Ascending aorta (tissue), 2 donors: ENCODE measurements around the gene RXRA. TPM values are rescaled to one million over a fixed set of nuclear protein-coding genes. Genes with fewer than 3 reads are reported as not detected.

Experiments used
- DNase-seq, 2 donors: peaks; one replicate each; pipeline ENCODE4 v3.0.0-alpha.2; 2019; ENCODE audit warnings: low spot score in 2 of 2
- H3K27ac ChIP-seq, 2 donors: fragments of 200-600 bp; sonication (generic); one replicate each; pipeline ENCODE4 v1.5.1; 2016 to 2017; ENCODE audit warnings: mild to moderate bottlenecking in 1 of 2
- H3K27me3 ChIP-seq: fragments of 200-600 bp; sonication (generic); one replicate; pipeline ENCODE4 v1.5.1; 2017
- H3K36me3 ChIP-seq, 2 donors: fragments of 200-600 bp; sonication (generic); one replicate each; pipeline ENCODE4 v1.5.1; 2016
- H3K4me1 ChIP-seq, 2 donors: fragments of 200-600 bp; sonication (generic); one replicate each; pipeline ENCODE4 v1.5.1; 2016 to 2017; ENCODE audit warnings: mild to moderate bottlenecking in 1 of 2
- H3K4me3 ChIP-seq, 2 donors: fragments of 200-600 bp; sonication (generic); one replicate each; pipeline ENCODE4 v1.5.1; 2016 to 2017; ENCODE audit warnings: mild to moderate bottlenecking in 1 of 2
- H3K9me3 ChIP-seq, 2 donors: fragments of 200-600 bp; sonication (generic); one replicate each; pipeline ENCODE4 v1.5.1; 2016
- intact Hi-C: fragments of 100-400 bp; cut with DNase I; formaldehyde crosslinking; loops from one replicate; pipeline ENCODE4 v1.15.1; 2023
- total RNA-seq: library from RNA; depleted of rRNA; stranded (reverse); fragments of >200 nt; gene quantifications from one replicate; pipeline ENCODE4 v1.1.0, GENCODE V29; 2016
- TF ChIP-seq, protein P1 (sequence below), 3 experiments: fragments of 200-600 bp in 2 of 3; fragments of 450-650 bp in 1 of 3; sonication (generic) in 2 of 3; IDR thresholded peaks; one replicate each; pipeline ENCODE4 v1.5.1; 2016 to 2019; ENCODE audit warnings: antibody characterized with exemption in 3 of 3, mild to moderate bottlenecking in 1 of 3, moderate library complexity in 1 of 3

The RXRA gene
- total RNA-seq, 1 donor from 2014 or later = 64.1 TPM

DNA sequence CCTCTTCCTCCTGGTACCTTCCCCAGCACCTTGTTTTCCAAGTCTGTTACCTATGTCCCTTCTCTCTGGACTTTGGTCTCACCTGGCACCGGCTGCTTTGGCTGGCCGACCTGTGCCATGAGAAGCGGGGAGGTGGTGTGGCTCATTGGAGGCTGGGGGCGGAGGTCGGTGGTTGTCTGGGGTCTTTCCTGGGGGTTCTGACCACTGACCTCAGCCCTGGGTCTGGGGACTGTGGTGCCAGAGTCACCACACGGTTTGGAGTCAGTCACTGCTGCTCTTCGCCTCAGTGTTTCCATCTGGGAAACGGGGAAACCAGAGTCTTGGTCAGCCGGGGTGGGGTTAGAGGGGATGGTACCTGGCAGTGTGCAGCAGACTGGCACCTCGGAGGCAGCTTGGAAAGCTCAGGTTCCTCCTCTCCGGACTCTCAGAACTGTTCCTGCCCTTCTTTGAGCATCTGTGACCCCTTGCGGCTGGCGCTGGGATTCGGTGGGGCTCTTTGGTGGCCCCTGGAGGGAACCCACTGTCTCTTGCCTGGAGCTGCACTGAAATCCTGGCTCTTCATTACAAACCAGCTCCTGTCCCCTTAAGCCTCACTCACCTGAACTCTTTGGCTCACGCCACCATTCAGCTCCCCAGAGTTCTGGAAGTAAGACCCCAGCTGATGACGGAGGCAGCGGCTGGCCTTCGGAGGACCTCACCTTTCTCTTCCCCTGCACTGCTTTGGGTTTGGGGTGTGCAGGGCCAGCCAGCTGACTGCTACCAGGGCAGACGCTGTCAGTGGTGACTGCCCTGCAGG lies 4.1 kb upstream of the RXRA start:
- TF ChIP-seq, protein P1, sequence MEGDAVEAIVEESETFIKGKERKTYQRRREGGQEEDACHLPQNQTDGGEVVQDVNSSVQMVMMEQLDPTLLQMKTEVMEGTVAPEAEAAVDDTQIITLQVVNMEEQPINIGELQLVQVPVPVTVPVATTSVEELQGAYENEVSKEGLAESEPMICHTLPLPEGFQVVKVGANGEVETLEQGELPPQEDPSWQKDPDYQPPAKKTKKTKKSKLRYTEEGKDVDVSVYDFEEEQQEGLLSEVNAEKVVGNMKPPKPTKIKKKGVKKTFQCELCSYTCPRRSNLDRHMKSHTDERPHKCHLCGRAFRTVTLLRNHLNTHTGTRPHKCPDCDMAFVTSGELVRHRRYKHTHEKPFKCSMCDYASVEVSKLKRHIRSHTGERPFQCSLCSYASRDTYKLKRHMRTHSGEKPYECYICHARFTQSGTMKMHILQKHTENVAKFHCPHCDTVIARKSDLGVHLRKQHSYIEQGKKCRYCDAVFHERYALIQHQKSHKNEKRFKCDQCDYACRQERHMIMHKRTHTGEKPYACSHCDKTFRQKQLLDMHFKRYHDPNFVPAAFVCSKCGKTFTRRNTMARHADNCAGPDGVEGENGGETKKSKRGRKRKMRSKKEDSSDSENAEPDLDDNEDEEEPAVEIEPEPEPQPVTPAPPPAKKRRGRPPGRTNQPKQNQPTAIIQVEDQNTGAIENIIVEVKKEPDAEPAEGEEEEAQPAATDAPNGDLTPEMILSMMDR (IDR thresholded peaks at IDR 0.05) = no peak
- H3K36me3 ChIP-seq = no peaks in the 10 kb centered on the region
- peak in 1 of 2 donors; percentile 2 for DNase-seq

DNA sequence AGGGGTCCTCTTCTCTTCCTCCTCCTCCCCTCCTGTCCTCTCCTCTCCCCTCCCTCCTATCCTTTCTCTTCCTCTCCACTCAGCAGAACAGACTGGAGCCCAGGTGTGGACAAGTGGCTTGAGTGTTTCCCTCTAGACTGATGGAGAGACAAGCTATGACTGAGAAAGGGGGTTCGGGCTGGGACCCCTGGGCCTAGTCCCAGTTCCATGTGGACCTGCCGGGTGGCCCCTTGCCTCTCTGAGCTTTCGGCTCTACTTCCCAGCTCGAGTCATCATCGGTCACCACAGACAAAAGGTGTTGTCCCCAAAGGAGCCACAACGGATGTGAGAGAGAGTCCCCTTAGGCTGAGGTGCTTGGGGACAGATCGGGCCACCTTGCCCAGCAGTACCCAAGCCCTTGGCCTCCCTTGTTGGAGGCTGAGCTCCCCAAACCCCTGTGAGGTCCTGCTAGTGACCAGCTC lies 3.4 kb upstream of the RXRA start:
- intact Hi-C loops = loop anchor here (2.0 kb wide), 1 partner anchor 120 kb away; no protein-coding TSS in a partner anchor
- peak in 1 of 2 donors; percentile 7 for DNase-seq
- Histone ChIP-seq H3K4me1 (peaks cover 4 to 33% of the 10 kb centered on the region in 2 donors), H3K27ac (peak overlapping the region; percentile 97 to 99), H3K27me3 (no peaks in the 10 kb centered on the region), H3K36me3 (no peaks in the 10 kb centered on the region), H3K4me3 (no peak overlapping the region), H3K9me3 (no peaks in the 10 kb centered on the region)
- TF ChIP-seq, protein P1 (IDR thresholded peaks at IDR 0.05) = no peak

More for the DNA sequence above, 4.1 kb upstream of the RXRA start:
- Histone ChIP-seq H3K9me3 (no peaks in the 10 kb centered on the region), H3K27me3 (no peaks in the 10 kb centered on the region), H3K27ac (no peak overlapping the region), H3K4me3 (no peak overlapping the region), H3K4me1 (peaks cover 0 to 28% of the 10 kb centered on the region in 2 donors)
- intact Hi-C loops = loop anchor here (2.0 kb wide), 1 partner anchor 121 kb away; no protein-coding TSS in a partner anchor

DNA sequence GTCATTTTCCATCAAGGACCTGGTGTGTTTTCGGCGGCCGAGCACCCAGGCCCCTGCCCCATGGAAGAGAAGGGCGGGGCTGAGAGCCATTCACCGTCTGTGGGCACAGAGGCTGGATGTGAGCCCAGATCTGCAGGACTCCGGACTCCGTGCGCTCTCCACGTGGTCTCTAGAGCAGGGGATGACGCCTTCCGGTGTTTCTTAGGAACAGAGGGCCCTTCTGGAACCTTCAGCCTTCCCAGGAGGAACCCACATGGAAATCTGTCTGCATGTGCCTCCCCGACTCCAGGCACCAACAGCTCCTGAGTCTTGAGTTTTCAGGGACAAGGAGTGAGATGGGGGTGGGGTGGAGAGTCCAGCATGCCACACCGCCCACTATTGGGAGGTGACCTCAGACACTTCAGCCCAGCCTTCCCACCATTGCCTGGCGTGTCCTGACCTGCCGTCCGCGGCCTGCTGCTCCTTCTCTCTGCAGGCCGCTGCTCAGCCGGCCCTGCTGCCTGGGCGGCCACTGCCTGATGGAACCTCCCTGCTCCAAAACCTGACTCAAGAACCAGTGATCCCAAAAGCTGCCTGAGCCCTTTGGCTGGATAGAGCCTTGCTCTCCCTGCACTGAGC lies 2.4 kb upstream of the RXRA start:
- intact Hi-C loops = loop anchor here (2.0 kb wide), 2 partner anchors 41 to 119 kb away; no protein-coding TSS in a partner anchor
- Histone ChIP-seq H3K27ac (peak overlapping the region; percentile 97 to 99), H3K36me3 (no peaks in the 10 kb centered on the region), H3K9me3 (no peaks in the 10 kb centered on the region), H3K4me3 (no peak overlapping the region), H3K4me1 (peaks cover 9 to 39% of the 10 kb centered on the region in 2 donors), H3K27me3 (no peaks in the 10 kb centered on the region)
- TF ChIP-seq, protein P1 (IDR thresholded peaks at IDR 0.05) = no peak
- DNase-seq = peak in 1 of 2 donors; percentile 86

DNA sequence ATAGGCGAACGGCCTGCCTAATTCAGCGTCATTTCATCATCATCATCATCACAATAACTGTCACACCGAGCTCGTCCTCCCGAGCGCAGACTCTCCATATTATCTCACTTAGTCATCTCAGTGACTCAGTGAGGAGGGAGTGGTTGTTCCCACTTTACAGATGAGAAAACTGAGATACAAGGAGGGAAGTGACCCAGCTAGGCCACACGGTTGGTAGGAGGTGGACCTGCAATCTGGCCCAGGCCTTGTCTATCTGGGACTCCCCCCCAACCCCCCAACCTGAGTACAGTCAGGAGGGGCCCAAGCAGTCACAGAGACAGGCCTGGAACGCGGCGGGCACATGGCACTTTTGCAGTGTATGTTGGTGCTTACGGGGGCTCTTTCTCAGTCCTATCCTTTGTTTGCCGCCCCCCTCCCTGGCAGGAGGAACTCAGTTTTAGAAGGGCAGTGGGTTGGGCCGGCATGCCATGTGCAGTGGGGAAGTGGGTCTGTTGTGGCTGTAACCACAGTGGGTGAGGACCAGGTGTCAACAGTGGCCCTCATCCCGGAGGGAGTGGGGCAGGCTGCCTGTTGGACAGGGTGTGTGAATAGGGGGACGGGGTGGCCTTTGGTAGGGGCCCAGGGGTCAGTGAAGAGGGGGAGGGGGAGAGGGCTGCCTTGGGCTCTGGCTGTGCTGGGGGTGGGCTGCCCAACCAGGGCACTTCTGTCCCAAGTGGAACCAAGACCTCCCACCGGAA lies 1.7 kb upstream of the RXRA start:
- H3K9me3 ChIP-seq = no peaks in the 10 kb centered on the region
- peak overlapping the region; percentile 80 to 86 for H3K4me3 ChIP-seq
- DNase-seq = no peak
- TF ChIP-seq, protein P1 (IDR thresholded peaks at IDR 0.05) = no peak
- H3K4me1 ChIP-seq = peaks cover 13 to 42% of the 10 kb centered on the region in 2 donors
- H3K36me3 ChIP-seq = no peaks in the 10 kb centered on the region
- intact Hi-C loops = loop anchor here (2.0 to 5.0 kb wide), 6 partner anchors 42 to 1768 kb away; partner anchors contain the start of genes BRD3OS, CAMSAP1 and COL5A1
- H3K27ac ChIP-seq = peak overlapping the region; percentile 97 to 99
- no peaks in the 10 kb centered on the region for H3K27me3 ChIP-seq

DNA sequence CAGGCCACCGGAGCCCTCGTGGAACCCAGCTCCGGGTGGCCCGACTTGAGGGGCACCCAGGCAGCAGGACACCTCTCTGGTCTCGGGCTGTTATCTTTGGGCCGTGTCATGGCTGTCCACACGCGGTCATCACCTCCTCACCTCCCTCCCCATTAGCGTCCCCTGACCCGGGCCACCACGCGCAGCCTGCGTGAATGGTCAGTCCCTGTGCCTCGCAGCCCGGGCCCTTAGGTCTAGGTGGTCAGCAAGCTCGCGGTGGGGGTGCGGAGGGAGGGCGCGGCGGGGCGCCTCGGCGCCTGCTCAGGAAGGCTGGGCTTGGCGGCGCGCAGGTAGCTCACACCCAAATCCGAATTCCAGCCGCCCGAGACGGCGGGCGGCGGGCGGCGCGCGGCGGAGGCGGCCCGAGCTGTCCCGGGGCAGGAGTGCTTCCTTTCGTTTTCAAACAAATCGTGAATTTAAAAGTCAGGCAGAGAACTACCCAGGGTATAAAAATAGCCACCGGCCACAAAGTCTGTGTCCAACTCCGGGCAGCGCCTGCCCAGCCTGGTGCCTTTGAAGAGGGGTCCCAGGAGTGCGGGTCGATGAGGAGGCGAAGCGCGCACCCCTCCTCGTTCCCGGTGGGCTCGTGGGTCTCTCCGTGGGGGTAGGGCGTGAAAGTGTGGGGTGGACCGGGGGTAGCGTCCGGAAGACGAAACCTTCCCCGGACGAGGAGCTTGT lies 1.0 kb upstream of the RXRA start:
- Histone ChIP-seq H3K4me1 (peaks cover 20 to 49% of the 10 kb centered on the region in 2 donors), H3K27ac (peak overlapping the region; percentile 97 to 99)
- intact Hi-C loops = loop anchor here (2.0 to 5.0 kb wide), 6 partner anchors 42 to 1767 kb away; partner anchors contain the start of genes BRD3OS, CAMSAP1 and COL5A1

More for the DNA sequence above, 1.0 kb upstream of the RXRA start:
- Histone ChIP-seq H3K27me3 (no peaks in the 10 kb centered on the region), H3K4me3 (peak overlapping the region; percentile 80 to 86), H3K36me3 (no peaks in the 10 kb centered on the region), H3K9me3 (no peaks in the 10 kb centered on the region)
- TF ChIP-seq, protein P1 (IDR thresholded peaks at IDR 0.05) = no peak
- DNase-seq = no peak
